Measurements from ENCODE around the gene AQP6. TPM values are rescaled to one million over a fixed set of nuclear protein-coding genes. Genes with fewer than 3 reads are reported as not detected.

AQP6 gene
- total RNA-seq, 1 donor from 2014 or later, result not detected

DNA sequence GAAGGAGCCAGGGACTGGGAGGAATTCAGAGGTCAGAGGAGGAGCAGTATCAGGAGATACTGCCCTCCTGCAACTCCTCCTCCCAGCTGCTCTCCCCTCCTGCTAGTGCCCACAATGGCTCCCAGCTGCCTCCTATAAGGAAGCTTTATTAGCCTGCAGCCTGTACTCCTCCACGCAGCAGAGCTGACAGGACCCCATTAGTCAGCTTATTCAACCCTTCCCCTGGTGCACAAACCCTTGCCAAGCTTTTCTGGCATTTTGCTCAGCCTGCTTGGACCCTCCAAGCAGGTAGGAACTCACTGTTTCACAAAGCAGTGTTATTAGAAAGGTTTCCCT, 29.2 kb upstream of the AQP6 start:
- Mint-ChIP-seq H3K4me1 (ENCODE audit: unreplicated experiment) (peaks cover 8% of the 10 kb centered on the region), H3K27me3 (ENCODE audit: unreplicated experiment) (no peaks in the 10 kb centered on the region), H3K36me3 (ENCODE audit: unreplicated experiment) (no peaks in the 10 kb centered on the region), H3K27ac (ENCODE audit: unreplicated experiment) (no peak overlapping the region), H3K4me3 (ENCODE audit: unreplicated experiment) (no peak overlapping the region), H3K9me3 (ENCODE audit: unreplicated experiment) (no peaks in the 10 kb centered on the region)
- DNase-seq (ENCODE audit: extremely low spot score, unreplicated experiment), result no peak
- TF ChIP-seq CTCF (IDR thresholded peaks at IDR 0.05), result no peak

GRCh38 chr12:49944046-49944445, 28.7 kb upstream of the AQP6 start:
- DNase-seq (ENCODE audit: extremely low spot score, unreplicated experiment), result no peak
- no peak overlapping the region for H3K4me3 Mint-ChIP-seq (ENCODE audit: unreplicated experiment)
- no peak for TF ChIP-seq CTCF (IDR thresholded peaks at IDR 0.05)
- H3K4me1 Mint-ChIP-seq (ENCODE audit: unreplicated experiment), result peaks cover 8% of the 10 kb centered on the region
- no peaks in the 10 kb centered on the region for H3K36me3 Mint-ChIP-seq (ENCODE audit: unreplicated experiment)
- H3K27me3 Mint-ChIP-seq (ENCODE audit: unreplicated experiment), result no peaks in the 10 kb centered on the region
- no peak overlapping the region for H3K27ac Mint-ChIP-seq (ENCODE audit: unreplicated experiment)
- no peaks in the 10 kb centered on the region for H3K9me3 Mint-ChIP-seq (ENCODE audit: unreplicated experiment)

DNA sequence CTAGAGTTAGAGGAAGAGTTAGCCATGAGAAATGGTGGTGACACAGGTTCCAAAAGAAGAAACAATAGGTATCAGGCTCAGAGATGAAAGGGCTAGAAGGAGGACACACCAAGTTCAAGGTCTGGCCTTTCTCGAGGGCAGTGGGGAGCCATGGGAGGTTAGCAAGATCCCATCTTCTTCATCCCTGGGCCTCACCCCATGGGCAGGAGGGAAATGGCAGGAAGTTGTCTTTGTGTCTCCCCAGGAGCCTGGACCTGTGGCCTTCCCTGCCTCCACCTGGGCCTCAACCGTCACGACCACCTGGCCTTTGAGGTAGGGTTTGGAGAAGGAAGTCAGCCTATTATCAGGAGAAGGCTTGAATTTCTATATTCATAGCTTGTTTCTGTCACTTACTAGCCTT, 28.0 kb upstream of the AQP6 start:
- Mint-ChIP-seq H3K27me3 (ENCODE audit: unreplicated experiment) (no peaks in the 10 kb centered on the region), H3K4me1 (ENCODE audit: unreplicated experiment) (peaks cover 8% of the 10 kb centered on the region), H3K27ac (ENCODE audit: unreplicated experiment) (no peak overlapping the region), H3K9me3 (ENCODE audit: unreplicated experiment) (no peaks in the 10 kb centered on the region), H3K4me3 (ENCODE audit: unreplicated experiment) (no peak overlapping the region), H3K36me3 (ENCODE audit: unreplicated experiment) (no peaks in the 10 kb centered on the region)
- TF ChIP-seq CTCF (IDR thresholded peaks at IDR 0.05), result no peak
- DNase-seq (ENCODE audit: extremely low spot score, unreplicated experiment), result no peak

- H3K27me3 Mint-ChIP-seq (ENCODE audit: unreplicated experiment), result no peaks in the 10 kb centered on the region
- peak; percentile 95 for DNase-seq (ENCODE audit: extremely low spot score, unreplicated experiment)
- TF ChIP-seq CTCF (IDR thresholded peaks at IDR 0.05), result peak; percentile 95
- H3K4me1 Mint-ChIP-seq (ENCODE audit: unreplicated experiment), result peaks cover 8% of the 10 kb centered on the region
- peak overlapping the region; percentile 87 for H3K27ac Mint-ChIP-seq (ENCODE audit: unreplicated experiment)
- no peaks in the 10 kb centered on the region for H3K36me3 Mint-ChIP-seq (ENCODE audit: unreplicated experiment)
- peak overlapping the region; percentile 71 for H3K4me3 Mint-ChIP-seq (ENCODE audit: unreplicated experiment)
- no peaks in the 10 kb centered on the region for H3K9me3 Mint-ChIP-seq (ENCODE audit: unreplicated experiment)
Measured at GRCh38 chr12:49945394-49946080, 27.2 kb upstream of the AQP6 start.

DNA sequence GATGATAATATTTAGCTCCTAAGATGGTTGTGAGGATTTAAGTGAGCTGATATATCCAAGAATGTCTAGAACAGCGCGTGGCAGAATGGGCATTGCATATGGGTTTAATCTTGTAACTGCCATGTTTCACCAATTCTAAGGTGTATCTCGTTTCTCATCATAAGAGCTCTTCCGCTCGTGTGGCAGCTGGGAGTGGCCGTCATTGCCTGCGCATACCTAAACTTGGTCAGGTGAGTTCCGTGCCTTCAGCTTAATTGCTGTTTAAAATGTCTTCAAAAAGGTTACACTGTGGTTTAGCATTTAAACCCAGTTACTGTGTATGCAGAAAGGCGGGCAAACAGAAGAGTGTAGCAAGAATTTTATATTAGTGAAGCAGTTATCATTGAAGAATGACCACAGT, 26.7 kb upstream of the AQP6 start:
- no peak for TF ChIP-seq CTCF (IDR thresholded peaks at IDR 0.05)
- Mint-ChIP-seq H3K9me3 (ENCODE audit: unreplicated experiment) (no peaks in the 10 kb centered on the region), H3K27me3 (ENCODE audit: unreplicated experiment) (no peaks in the 10 kb centered on the region), H3K4me3 (ENCODE audit: unreplicated experiment) (no peak overlapping the region), H3K36me3 (ENCODE audit: unreplicated experiment) (no peaks in the 10 kb centered on the region), H3K4me1 (ENCODE audit: unreplicated experiment) (peaks cover 8% of the 10 kb centered on the region), H3K27ac (ENCODE audit: unreplicated experiment) (no peak overlapping the region)
- DNase-seq (ENCODE audit: extremely low spot score, unreplicated experiment), result no peak
